Adrenal gland (tissue), 12 donors: ENCODE data around the gene AK8. TPM values are rescaled to one million over a fixed set of nuclear protein-coding genes. Genes with fewer than 3 reads are reported as not detected.

ENCODE experiments used
- DNase-seq, 7 donors: peaks; one replicate each; pipeline ENCODE4 v3.0.0-alpha.2; 2019 to 2020
- H3K27ac ChIP-seq, 5 donors: fragments of 200-600 bp; sonication (generic) in 4 of 5; 1 replicate in 3 of 5; 2 replicates in 2 of 5; pipeline versions ENCODE4 v1.5.1 to v1.8.0; 2016 to 2020; ENCODE audit warnings: mild to moderate bottlenecking in 1 of 5
- H3K27me3 ChIP-seq: fragments of 200-600 bp; 2 replicates; pipeline ENCODE4 v1.8.0; 2021
- H3K36me3 ChIP-seq, 2 donors: fragments of 200-600 bp; replicated peaks in 1 of 2; 1 replicate in 1 of 2; 2 replicates in 1 of 2; pipeline versions ENCODE4 v1.5.1 to v1.8.0; 2018 to 2022
- H3K4me1 ChIP-seq, 2 donors: fragments of 200-600 bp; replicated peaks in 1 of 2; 1 replicate in 1 of 2; 2 replicates in 1 of 2; pipeline versions ENCODE4 v1.5.1 to v1.8.0; 2018 to 2021
- H3K4me3 ChIP-seq, 4 donors: fragments of 200-600 bp; sonication (generic) in 3 of 4; one replicate each; pipeline ENCODE4 v1.5.1; 2016 to 2018
- H3K9me3 ChIP-seq, 3 donors: fragments of 200-600 bp; sonication (generic) in 1 of 3; replicated peaks in 1 of 3; 1 replicate in 2 of 3; 2 replicates in 1 of 3; pipeline versions ENCODE4 v1.5.1 to v1.8.0; 2016 to 2021
- POLR2A ChIP-seq, 2 donors: fragments of 450-650 bp; IDR thresholded peaks; one replicate each; pipeline ENCODE4 v1.6.1; 2017; ENCODE audit warnings: antibody characterized with exemption in 2 of 2, mild to moderate bottlenecking in 2 of 2, moderate library complexity in 1 of 2
- WGBS, 4 donors: extraction: QIAGEN DNeasy Blood & Tissue Kit in 2 of 4; methylation state at CpG; one replicate each; pipeline versions ENCODE4 v1.1.5 to v1.1.7; 2013 to 2017; 5-methylcytosine and 5-hydroxymethylcytosine counted together
- intact Hi-C, 2 donors: fragments of 100-400 bp; cut with DNase I; formaldehyde crosslinking; loops; one replicate each; pipeline versions ENCODE4 v1.14.1 to v1.15.0; 2022 to 2023
- polyA plus RNA-seq, 3 donors: library from polyadenylated mRNA; stranded (reverse); fragments of 200-250 nt in 2 of 3; fragments of 350-450 nt in 1 of 3; fragmentation: Illumina TruSeq in 1 of 3; extraction: RNeasy Lipid Tissue Mini Kit (QIAGEN cat#74804) in 1 of 3; gene quantifications; one replicate each; pipeline ENCODE4 v1.2.3, GENCODE V29; 2013 to 2014
- total RNA-seq, 9 donors: library from RNA; depleted of rRNA in 4 of 9; stranded (reverse); fragments of >200 nt in 4 of 9; fragments of 120-200 nt in 1 of 9; fragmentation: NEBNext Ultra II Directional in 1 of 9; extraction: Animal tissue kit (Norgen Biotek cat#: 25700) in 1 of 9; gene quantifications; one replicate each; pipeline versions ENCODE4 v1.1.0 to v1.2.4, GENCODE V29; 2013 to 2023
- TF ChIP-seq, protein P1 (sequence below), 6 experiments: fragments of 450-650 bp in 4 of 6; fragments of 200-600 bp in 2 of 6; sonication (generic) in 1 of 6; IDR thresholded peaks; 1 replicate in 5 of 6; 2 replicates in 1 of 6; pipeline versions ENCODE4 v1.5.1 to v1.8.0; 2016 to 2021; ENCODE audit warnings: antibody characterized with exemption in 6 of 6, mild to moderate bottlenecking in 2 of 6, moderate library complexity in 1 of 6
- donor health status: healthy with polysubstance abuse.
- donor health status: Bipolar disorder and iron deficiency.
- donor health status: DM: yes; HTN: yes; CAD: no.
- donor health status: DM: no; HTN: no; CAD: no.
- donor health status: DM: no; HTN: no; CAD: no.
- donor health status: DM: yes; HTN: yes; CAD: no.

The AK8 gene
- total and polyA plus RNA-seq, 12 donors, result 0.69 to 6.0 (median 1.5) TPM

GRCh38 chr9:132825430-132825829 is 52.7 kb downstream of the AK8 start:
- H3K36me3 ChIP-seq, result no peaks in the 10 kb centered on the region
- intact Hi-C loops, result no loop called here
- H3K9me3 ChIP-seq, result no peaks in the 10 kb centered on the region
- WGBS, 4 donors, result 78 to 84% (median 83%) methylated on average over 10 of the region's 10 CpGs
- no peak overlapping the region for H3K27ac ChIP-seq
- TF ChIP-seq POLR2A (IDR thresholded peaks at IDR 0.05), result no peak
- TF ChIP-seq, protein P1, sequence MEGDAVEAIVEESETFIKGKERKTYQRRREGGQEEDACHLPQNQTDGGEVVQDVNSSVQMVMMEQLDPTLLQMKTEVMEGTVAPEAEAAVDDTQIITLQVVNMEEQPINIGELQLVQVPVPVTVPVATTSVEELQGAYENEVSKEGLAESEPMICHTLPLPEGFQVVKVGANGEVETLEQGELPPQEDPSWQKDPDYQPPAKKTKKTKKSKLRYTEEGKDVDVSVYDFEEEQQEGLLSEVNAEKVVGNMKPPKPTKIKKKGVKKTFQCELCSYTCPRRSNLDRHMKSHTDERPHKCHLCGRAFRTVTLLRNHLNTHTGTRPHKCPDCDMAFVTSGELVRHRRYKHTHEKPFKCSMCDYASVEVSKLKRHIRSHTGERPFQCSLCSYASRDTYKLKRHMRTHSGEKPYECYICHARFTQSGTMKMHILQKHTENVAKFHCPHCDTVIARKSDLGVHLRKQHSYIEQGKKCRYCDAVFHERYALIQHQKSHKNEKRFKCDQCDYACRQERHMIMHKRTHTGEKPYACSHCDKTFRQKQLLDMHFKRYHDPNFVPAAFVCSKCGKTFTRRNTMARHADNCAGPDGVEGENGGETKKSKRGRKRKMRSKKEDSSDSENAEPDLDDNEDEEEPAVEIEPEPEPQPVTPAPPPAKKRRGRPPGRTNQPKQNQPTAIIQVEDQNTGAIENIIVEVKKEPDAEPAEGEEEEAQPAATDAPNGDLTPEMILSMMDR (IDR thresholded peaks at IDR 0.05), result no peak
- H3K4me3 ChIP-seq, result no peak overlapping the region
- no peak for DNase-seq
- H3K27me3 ChIP-seq, result no peaks in the 10 kb centered on the region
- H3K4me1 ChIP-seq, result no peaks in the 10 kb centered on the region

DNA sequence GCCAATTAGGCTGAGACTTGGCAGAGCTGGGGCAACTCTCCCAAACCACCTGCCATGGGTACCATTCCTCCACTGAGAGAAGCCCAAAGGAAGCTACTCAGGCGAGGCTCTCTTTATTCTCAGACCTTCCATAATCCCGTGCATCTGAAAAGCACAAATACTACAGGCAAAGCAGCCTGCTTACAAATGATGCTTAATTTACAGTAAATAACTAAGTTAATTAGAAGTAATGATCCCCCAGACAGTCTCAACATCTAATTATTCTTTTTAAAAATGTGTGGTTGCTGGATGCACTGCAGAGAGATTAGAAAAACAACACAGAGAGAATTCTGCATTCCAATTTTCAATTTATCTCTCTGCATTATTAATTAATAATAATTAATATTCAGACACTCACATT is 53.1 kb downstream of the AK8 start:
- no peak overlapping the region for H3K4me3 ChIP-seq
- no peaks in the 10 kb centered on the region for H3K36me3 ChIP-seq
- no peaks in the 10 kb centered on the region for H3K4me1 ChIP-seq
- intact Hi-C loops, result no loop called here
- no peaks in the 10 kb centered on the region for H3K27me3 ChIP-seq
- DNase-seq, result no peak
- H3K27ac ChIP-seq, result no peak overlapping the region
- H3K9me3 ChIP-seq, result no peaks in the 10 kb centered on the region
- WGBS, 4 donors, result 74 to 88% (median 80%) methylated on average over 2 of the region's 2 CpGs
- TF ChIP-seq, protein P1 (IDR thresholded peaks at IDR 0.05), result no peak
- TF ChIP-seq POLR2A (IDR thresholded peaks at IDR 0.05), result no peak

GRCh38 chr9:132824151-132824550 is 53.9 kb downstream of the AK8 start:
- 84 to 94% (median 88%) methylated on average over 5 to 8 of the region's 8 CpGs for WGBS, 4 donors

DNA sequence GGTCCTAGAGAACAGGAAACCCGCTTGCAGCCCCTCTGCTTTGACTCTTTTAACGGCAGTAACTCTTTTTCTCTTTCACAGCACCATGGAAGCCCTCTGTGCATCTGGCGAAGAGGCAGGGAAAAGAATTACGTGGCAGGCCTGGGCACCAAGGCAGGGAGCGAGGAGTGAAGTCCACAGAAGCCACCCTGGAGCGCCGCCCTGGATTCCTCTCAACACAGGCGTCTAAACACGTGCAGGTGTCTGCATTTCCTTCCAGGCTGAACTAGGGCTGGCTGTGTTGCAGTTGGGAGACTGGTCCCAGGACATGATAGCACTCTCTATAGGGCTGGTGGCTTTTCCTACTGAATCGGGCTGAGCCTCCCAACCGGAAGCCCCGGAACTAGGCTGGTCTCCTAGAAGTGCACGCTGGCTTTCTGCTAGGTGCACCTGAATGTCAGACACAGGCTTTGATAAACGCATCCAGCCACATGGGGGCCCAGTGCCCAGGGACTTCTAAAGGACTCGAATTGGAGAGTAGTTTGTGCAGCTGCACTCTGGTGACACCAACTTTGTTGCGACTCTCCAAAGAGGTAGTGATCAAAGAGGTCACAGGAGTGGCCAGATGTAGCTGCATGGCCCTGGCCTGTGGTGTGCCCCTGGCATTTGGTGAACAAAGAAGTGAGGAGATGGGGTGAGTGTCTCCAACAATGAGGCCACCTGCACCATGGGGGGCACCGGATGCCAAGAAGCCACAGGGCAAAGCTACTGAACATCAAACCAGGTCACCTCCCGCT is 54.5 kb downstream of the AK8 start:
- no peak overlapping the region for H3K4me3 ChIP-seq
- H3K27ac ChIP-seq, result no peak overlapping the region
- intact Hi-C loops, result no loop called here
- 78 to 82% (median 82%) methylated on average over 13 to 18 of the region's 18 CpGs for WGBS, 4 donors
- no peaks in the 10 kb centered on the region for H3K36me3 ChIP-seq
- no peaks in the 10 kb centered on the region for H3K27me3 ChIP-seq
- H3K4me1 ChIP-seq, result no peaks in the 10 kb centered on the region
- no peak for DNase-seq
- TF ChIP-seq, protein P1 (IDR thresholded peaks at IDR 0.05), result no peak
- no peaks in the 10 kb centered on the region for H3K9me3 ChIP-seq

More at GRCh38 chr9:132824151-132824550, 53.9 kb downstream of the AK8 start:
- no peaks in the 10 kb centered on the region for H3K27me3 ChIP-seq
- no peaks in the 10 kb centered on the region for H3K9me3 ChIP-seq
- H3K36me3 ChIP-seq, result no peaks in the 10 kb centered on the region
- no peak for TF ChIP-seq POLR2A (IDR thresholded peaks at IDR 0.05)
- TF ChIP-seq, protein P1 (IDR thresholded peaks at IDR 0.05), result no peak
- intact Hi-C loops, result no loop called here
- H3K4me1 ChIP-seq, result no peaks in the 10 kb centered on the region
- H3K27ac ChIP-seq, result no peak overlapping the region
- H3K4me3 ChIP-seq, result no peak overlapping the region
- no peak for DNase-seq
